NCI-H1694 (cell line): ENCODE results near the gene GSPT1.
A peak's percentile ranks its signal among the peaks of the same experiment; 100 is the strongest.
"Not testable (repeated sequence)": the region's sequence is repeated elsewhere in the genome, so short reads cannot be mapped to it uniquely, and the experiment has no call there.

Source experiments
- DNase-seq: peaks from one replicate; lab custom pipeline; 2025; lab: John Stamatoyannopoulos, UW

The GSPT1 gene

GRCh38 chr16:11915644-11916523, at the start of gene GSPT1:
TSS of gene GSPT1 (minus strand) at chr16:11915956. CDS start at chr16:11915720, 236 bp downstream.
- DNase-seq: peak; percentile 90

GRCh38 chr16:11964761-11965551, 49.2 kb upstream of the GSPT1 start, which contains the start of gene TNFRSF17:
TSS of gene TNFRSF17 (plus strand) at chr16:11965210. CDS start at chr16:11965325, 115 bp downstream.
- no peak for DNase-seq

GRCh38 chr16:11963706-11964105, 48.0 kb upstream of the GSPT1 start:
- DNase-seq: no peak

GRCh38 chr16:11962978-11963377, 47.2 kb upstream of the GSPT1 start:
- DNase-seq: not testable (repeated sequence)

GRCh38 chr16:11962457-11962856, 46.7 kb upstream of the GSPT1 start:
- not testable (repeated sequence) for DNase-seq

GRCh38 chr16:11957591-11958395, 42.0 kb upstream of the GSPT1 start:
- DNase-seq: no peak

GRCh38 chr16:11956558-11956957, 40.8 kb upstream of the GSPT1 start:
- DNase-seq: no peak

GRCh38 chr16:11955713-11956123, 40.0 kb upstream of the GSPT1 start:
- no peak for DNase-seq

GRCh38 chr16:11953576-11953975, 37.8 kb upstream of the GSPT1 start:
- DNase-seq: not testable (repeated sequence)

GRCh38 chr16:11950388-11950787, 34.6 kb upstream of the GSPT1 start:
- DNase-seq: no peak

- DNase-seq: peak; percentile 50
These were observed 33.8 kb upstream of the GSPT1 start for GRCh38 chr16:11949527-11949926.

- DNase-seq: no peak
These were observed 33.1 kb upstream of the GSPT1 start for GRCh38 chr16:11948819-11949218.

GRCh38 chr16:11946433-11946832, 30.7 kb upstream of the GSPT1 start:
- DNase-seq: no peak

GRCh38 chr16:11941945-11942344, 26.2 kb upstream of the GSPT1 start, which contains the start of gene NPIPB2:
TSS of gene NPIPB2 (minus strand) at chr16:11942045. CDS start at chr16:11942045, 0 bp downstream.
- not testable (repeated sequence) for DNase-seq

- DNase-seq: not testable (repeated sequence)
These were observed 11.6 kb upstream of the GSPT1 start for GRCh38 chr16:11927350-11927749.

- DNase-seq: not testable (repeated sequence)
These were observed 8.3 kb upstream of the GSPT1 start for GRCh38 chr16:11924046-11924445.

GRCh38 chr16:11916524-11917285, 949 bp upstream of the GSPT1 start:
- DNase-seq: no peak

- no peak for DNase-seq
These were observed 577 bp downstream of the GSPT1 start for GRCh38 chr16:11915114-11915643.

GRCh38 chr16:11914210-11915113, 1.3 kb downstream of the GSPT1 start:
- DNase-seq: no peak
